ENCODE data around the gene MKNK1. TPM values are rescaled to one million over a fixed set of nuclear protein-coding genes. Genes with fewer than 3 reads are reported as not detected.

Gene MKNK1
- total RNA-seq, 1 experiment from 2014 or later: 18.6 TPM

DNA sequence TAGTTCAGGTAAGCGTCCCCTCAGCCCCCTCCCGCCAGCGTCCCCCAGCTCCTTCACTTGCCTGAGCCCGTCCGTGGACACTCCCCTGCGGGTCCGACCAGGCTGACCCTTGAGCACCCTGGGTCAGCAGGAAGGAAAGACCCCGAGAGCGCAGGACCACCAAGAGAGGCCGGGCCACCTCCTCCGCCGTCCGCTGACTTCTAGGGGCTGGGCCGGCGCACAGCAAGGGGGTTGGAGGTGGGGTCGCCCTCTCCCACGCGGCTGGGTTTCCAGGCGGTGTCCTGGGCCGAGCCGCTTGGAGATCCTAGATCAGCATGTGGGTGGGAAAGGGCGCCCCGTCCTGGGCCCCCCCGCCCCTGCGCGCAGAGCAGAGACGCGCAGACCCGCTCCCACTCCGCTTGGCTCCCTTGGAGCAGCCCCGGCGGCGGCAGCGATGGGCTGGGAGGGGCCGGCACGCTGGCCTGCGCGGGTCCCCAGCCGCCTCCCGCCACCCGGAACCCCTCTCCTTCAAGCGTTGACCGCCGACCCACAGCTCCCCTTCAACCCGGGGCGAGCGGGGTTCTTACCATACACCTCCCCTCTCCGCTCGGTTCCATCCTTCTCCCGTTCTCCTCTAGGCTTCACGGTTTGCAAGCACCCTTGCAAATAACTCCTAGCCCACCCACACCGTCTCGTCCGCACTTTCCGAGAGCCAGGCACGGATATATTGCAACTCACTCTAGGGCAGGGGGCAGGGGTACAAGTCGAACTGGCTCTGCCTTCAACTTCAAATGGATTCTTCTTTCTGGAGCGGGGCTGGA, 60.1 kb downstream of the MKNK1 start:
- H3K27ac Mint-ChIP-seq: no peak overlapping the region
- TF ChIP-seq NFATC4 (CRISPR knock-in tag; IDR thresholded peaks at IDR 0.05) (no peak), OVOL2 (CRISPR knock-in tag; IDR thresholded peaks at IDR 0.05; ENCODE audit: borderline replicate concordance) (no peak), ZNF396 (CRISPR knock-in tag; IDR thresholded peaks at IDR 0.05; ENCODE audit: borderline replicate concordance) (no peak), ZNF671 (CRISPR knock-in tag; IDR thresholded peaks at IDR 0.05) (no peak), ZNF263 (CRISPR knock-in tag; IDR thresholded peaks at IDR 0.05; ENCODE audit: low read depth) (no peak), CREM (CRISPR knock-in tag; IDR thresholded peaks at IDR 0.05) (no peak), KAT7 (CRISPR knock-in tag; IDR thresholded peaks at IDR 0.05; ENCODE audit: borderline replicate concordance) (no peak), ZNF423 (CRISPR knock-in tag; IDR thresholded peaks at IDR 0.05) (no peak), MXD4 (CRISPR knock-in tag; IDR thresholded peaks at IDR 0.05; ENCODE audit: borderline replicate concordance) (no peak), ZNF138 (CRISPR knock-in tag; conservative IDR thresholded peaks at IDR 0.05) (no peak), ETV6 (CRISPR knock-in tag; IDR thresholded peaks at IDR 0.05) (no peak)
- TF ChIP-seq, protein P1, sequence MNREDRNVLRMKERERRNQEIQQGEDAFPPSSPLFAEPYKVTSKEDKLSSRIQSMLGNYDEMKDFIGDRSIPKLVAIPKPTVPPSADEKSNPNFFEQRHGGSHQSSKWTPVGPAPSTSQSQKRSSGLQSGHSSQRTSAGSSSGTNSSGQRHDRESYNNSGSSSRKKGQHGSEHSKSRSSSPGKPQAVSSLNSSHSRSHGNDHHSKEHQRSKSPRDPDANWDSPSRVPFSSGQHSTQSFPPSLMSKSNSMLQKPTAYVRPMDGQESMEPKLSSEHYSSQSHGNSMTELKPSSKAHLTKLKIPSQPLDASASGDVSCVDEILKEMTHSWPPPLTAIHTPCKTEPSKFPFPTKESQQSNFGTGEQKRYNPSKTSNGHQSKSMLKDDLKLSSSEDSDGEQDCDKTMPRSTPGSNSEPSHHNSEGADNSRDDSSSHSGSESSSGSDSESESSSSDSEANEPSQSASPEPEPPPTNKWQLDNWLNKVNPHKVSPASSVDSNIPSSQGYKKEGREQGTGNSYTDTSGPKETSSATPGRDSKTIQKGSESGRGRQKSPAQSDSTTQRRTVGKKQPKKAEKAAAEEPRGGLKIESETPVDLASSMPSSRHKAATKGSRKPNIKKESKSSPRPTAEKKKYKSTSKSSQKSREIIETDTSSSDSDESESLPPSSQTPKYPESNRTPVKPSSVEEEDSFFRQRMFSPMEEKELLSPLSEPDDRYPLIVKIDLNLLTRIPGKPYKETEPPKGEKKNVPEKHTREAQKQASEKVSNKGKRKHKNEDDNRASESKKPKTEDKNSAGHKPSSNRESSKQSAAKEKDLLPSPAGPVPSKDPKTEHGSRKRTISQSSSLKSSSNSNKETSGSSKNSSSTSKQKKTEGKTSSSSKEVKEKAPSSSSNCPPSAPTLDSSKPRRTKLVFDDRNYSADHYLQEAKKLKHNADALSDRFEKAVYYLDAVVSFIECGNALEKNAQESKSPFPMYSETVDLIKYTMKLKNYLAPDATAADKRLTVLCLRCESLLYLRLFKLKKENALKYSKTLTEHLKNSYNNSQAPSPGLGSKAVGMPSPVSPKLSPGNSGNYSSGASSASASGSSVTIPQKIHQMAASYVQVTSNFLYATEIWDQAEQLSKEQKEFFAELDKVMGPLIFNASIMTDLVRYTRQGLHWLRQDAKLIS (CRISPR knock-in tag; IDR thresholded peaks at IDR 0.05; ENCODE audit: borderline replicate concordance): no peak
- TF ChIP-seq, protein P2, sequence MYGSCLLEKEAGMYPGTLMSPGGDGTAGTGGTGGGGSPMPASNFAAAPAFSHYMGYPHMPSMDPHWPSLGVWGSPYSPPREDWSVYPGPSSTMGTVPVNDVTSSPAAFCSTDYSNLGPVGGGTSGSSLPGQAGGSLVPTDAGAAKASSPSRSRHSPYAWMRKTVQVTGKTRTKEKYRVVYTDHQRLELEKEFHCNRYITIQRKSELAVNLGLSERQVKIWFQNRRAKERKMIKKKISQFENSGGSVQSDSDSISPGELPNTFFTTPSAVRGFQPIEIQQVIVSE (CRISPR knock-in tag; IDR thresholded peaks at IDR 0.05; ENCODE audit: borderline replicate concordance): no peak
- TF ChIP-seq, protein P3, sequence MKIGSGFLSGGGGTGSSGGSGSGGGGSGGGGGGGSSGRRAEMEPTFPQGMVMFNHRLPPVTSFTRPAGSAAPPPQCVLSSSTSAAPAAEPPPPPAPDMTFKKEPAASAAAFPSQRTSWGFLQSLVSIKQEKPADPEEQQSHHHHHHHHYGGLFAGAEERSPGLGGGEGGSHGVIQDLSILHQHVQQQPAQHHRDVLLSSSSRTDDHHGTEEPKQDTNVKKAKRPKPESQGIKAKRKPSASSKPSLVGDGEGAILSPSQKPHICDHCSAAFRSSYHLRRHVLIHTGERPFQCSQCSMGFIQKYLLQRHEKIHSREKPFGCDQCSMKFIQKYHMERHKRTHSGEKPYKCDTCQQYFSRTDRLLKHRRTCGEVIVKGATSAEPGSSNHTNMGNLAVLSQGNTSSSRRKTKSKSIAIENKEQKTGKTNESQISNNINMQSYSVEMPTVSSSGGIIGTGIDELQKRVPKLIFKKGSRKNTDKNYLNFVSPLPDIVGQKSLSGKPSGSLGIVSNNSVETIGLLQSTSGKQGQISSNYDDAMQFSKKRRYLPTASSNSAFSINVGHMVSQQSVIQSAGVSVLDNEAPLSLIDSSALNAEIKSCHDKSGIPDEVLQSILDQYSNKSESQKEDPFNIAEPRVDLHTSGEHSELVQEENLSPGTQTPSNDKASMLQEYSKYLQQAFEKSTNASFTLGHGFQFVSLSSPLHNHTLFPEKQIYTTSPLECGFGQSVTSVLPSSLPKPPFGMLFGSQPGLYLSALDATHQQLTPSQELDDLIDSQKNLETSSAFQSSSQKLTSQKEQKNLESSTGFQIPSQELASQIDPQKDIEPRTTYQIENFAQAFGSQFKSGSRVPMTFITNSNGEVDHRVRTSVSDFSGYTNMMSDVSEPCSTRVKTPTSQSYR (CRISPR knock-in tag; IDR thresholded peaks at IDR 0.05): no peak
- TF ChIP-seq, protein P4, sequence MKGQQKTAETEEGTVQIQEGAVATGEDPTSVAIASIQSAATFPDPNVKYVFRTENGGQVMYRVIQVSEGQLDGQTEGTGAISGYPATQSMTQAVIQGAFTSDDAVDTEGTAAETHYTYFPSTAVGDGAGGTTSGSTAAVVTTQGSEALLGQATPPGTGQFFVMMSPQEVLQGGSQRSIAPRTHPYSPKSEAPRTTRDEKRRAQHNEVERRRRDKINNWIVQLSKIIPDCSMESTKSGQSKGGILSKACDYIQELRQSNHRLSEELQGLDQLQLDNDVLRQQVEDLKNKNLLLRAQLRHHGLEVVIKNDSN (CRISPR knock-in tag; IDR thresholded peaks at IDR 0.05): no peak
- TF ChIP-seq, protein P5, sequence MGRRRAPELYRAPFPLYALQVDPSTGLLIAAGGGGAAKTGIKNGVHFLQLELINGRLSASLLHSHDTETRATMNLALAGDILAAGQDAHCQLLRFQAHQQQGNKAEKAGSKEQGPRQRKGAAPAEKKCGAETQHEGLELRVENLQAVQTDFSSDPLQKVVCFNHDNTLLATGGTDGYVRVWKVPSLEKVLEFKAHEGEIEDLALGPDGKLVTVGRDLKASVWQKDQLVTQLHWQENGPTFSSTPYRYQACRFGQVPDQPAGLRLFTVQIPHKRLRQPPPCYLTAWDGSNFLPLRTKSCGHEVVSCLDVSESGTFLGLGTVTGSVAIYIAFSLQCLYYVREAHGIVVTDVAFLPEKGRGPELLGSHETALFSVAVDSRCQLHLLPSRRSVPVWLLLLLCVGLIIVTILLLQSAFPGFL (CRISPR knock-in tag; IDR thresholded peaks at IDR 0.05; ENCODE audit: borderline replicate concordance): no peak
- TF ChIP-seq, protein P6, sequence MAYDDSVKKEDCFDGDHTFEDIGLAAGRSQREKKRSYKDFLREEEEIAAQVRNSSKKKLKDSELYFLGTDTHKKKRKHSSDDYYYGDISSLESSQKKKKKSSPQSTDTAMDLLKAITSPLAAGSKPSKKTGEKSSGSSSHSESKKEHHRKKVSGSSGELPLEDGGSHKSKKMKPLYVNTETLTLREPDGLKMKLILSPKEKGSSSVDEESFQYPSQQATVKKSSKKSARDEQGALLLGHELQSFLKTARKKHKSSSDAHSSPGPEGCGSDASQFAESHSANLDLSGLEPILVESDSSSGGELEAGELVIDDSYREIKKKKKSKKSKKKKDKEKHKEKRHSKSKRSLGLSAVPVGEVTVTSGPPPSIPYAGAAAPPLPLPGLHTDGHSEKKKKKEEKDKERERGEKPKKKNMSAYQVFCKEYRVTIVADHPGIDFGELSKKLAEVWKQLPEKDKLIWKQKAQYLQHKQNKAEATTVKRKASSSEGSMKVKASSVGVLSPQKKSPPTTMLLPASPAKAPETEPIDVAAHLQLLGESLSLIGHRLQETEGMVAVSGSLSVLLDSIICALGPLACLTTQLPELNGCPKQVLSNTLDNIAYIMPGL (CRISPR knock-in tag; IDR thresholded peaks at IDR 0.05): no peak
- TF ChIP-seq, protein P7, sequence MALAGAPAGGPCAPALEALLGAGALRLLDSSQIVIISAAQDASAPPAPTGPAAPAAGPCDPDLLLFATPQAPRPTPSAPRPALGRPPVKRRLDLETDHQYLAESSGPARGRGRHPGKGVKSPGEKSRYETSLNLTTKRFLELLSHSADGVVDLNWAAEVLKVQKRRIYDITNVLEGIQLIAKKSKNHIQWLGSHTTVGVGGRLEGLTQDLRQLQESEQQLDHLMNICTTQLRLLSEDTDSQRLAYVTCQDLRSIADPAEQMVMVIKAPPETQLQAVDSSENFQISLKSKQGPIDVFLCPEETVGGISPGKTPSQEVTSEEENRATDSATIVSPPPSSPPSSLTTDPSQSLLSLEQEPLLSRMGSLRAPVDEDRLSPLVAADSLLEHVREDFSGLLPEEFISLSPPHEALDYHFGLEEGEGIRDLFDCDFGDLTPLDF (CRISPR knock-in tag; IDR thresholded peaks at IDR 0.05): no peak
- peaks cover 17% of the 10 kb centered on the region for H3K4me1 Mint-ChIP-seq
- H3K9me3 Mint-ChIP-seq: no peaks in the 10 kb centered on the region
- ATAC-seq (peak; percentile 19), DNase-seq (ENCODE audit: low spot score) (no peak)
- ChIA-PET POLR2A (interaction anchor here (0.6 kb wide), 1 partner anchor 21 kb away, joined by 3 read pairs; no protein-coding TSS in a partner anchor), CTCF (interaction anchor here (0.7 to 13.7 kb wide), 11 partner anchors 13 to 196 kb away, joined by 3 to 190 read pairs (median 6); partner anchors contain the start of gene MKNK1)
- H3K27me3 Mint-ChIP-seq (ENCODE audit: low read depth): peaks cover 80% of the 10 kb centered on the region
- H3K36me3 Mint-ChIP-seq: no peaks in the 10 kb centered on the region
- peak overlapping the region; percentile 91 for H3K4me3 Mint-ChIP-seq
